H1 (cell line): Measurements from ENCODE around the gene MYOD1. TPM values are rescaled to one million over a fixed set of nuclear protein-coding genes. Genes with fewer than 3 reads are reported as not detected.

Experiments used
- CTCF ChIP-seq, 3 experiments: IDR thresholded peaks; 1 replicate in 2 of 3; 2 replicates in 1 of 3; pipeline versions ENCODE4 v1.5.1 to v1.6.1; 2011; ENCODE audit warnings: low read length in 3 of 3, mild to moderate bottlenecking in 3 of 3, inconsistent platforms in 2 of 3, low read depth in 1 of 3, moderate library complexity in 1 of 3; ENCODE audit not compliant: insufficient read depth in 1 of 3; ENCODE audit errors: control extremely low read depth in 1 of 3
- EZH2 ChIP-seq: fragments of 200-600 bp; sonication (generic); IDR thresholded peaks from 2 replicates; pipeline ENCODE4 v1.7.1; 2012; ENCODE audit warnings: low read depth, mild to moderate bottlenecking, moderate library complexity, low read length, inconsistent platforms; ENCODE audit not compliant: severe bottlenecking
- HDAC2 ChIP-seq, 2 experiments: fragments of 300-600 bp in 1 of 2; sonication (generic) in 1 of 2; IDR thresholded peaks; 2 replicates each; pipeline ENCODE4 v1.6.1; 2011 to 2012; ENCODE audit warnings: low read depth in 2 of 2, low read length in 2 of 2, mild to moderate bottlenecking in 2 of 2, moderate library complexity in 2 of 2, borderline replicate concordance in 1 of 2, inconsistent platforms in 1 of 2
- KDM1A ChIP-seq: fragments of 200-600, 300-600 bp; sonication (generic); IDR thresholded peaks from 2 replicates; pipeline ENCODE4 v1.7.1; 2016; ENCODE audit warnings: mild to moderate bottlenecking, low read length, borderline replicate concordance
- KDM4A ChIP-seq: IDR thresholded peaks from one replicate; pipeline ENCODE4 v1.7.1; 2012; ENCODE audit warnings: low read depth, mild to moderate bottlenecking, moderate library complexity, low read length, inconsistent platforms; ENCODE audit not compliant: severe bottlenecking
- PHF8 ChIP-seq: fragments of 200-600 bp; sonication (generic); conservative IDR thresholded peaks from 2 replicates; pipeline ENCODE4 v1.7.1; 2012; ENCODE audit warnings: low read depth, mild to moderate bottlenecking, inconsistent platforms, low read length, moderate library complexity
- RNF2 ChIP-seq: fragments of 200-900, 300-1000 bp; sonication (generic); IDR thresholded peaks from 2 replicates; pipeline ENCODE4 v1.7.1; 2016; ENCODE audit warnings: borderline replicate concordance, low read depth, mild to moderate bottlenecking, antibody characterized with exemption, low read length; ENCODE audit not compliant: poor library complexity, severe bottlenecking; ENCODE audit errors: missing control alignments
- TBP ChIP-seq: IDR thresholded peaks from 2 replicates; pipeline ENCODE4 v1.6.1; 2011; ENCODE audit warnings: low read depth, low read length, improper control_type of control experiment
- ZNF274 ChIP-seq: IDR thresholded peaks from 2 replicates; pipeline ENCODE4 v1.7.0; 2012; ENCODE audit warnings: low read length, borderline replicate concordance; ENCODE audit errors: extremely low read depth
- polyA plus RNA-seq, 7 experiments: library from polyadenylated mRNA; depleted of rRNA in 3 of 7; stranded (reverse) in 5 of 7; unstranded in 2 of 7; fragments of >200 nt in 5 of 7; fragments of 200-250 nt in 2 of 7; gene quantifications; 1 replicate in 5 of 7; 2 replicates in 1 of 7; 4 replicates in 1 of 7; pipeline versions ENCODE4 v1.2.1 to v1.2.3, GENCODE V29; 2011 to 2013; ENCODE audit warnings: missing spikeins in 2 of 7, mixed read lengths in 2 of 7
- total RNA-seq: library from RNA; stranded (reverse); fragmentation: NEBNext Ultra II Directional; extraction: Animal tissue kit (Norgen Biotek cat#: 25700); gene quantifications from 2 replicates; pipeline ENCODE4 v1.2.1, GENCODE V29; 2021

The MYOD1 gene
- total and polyA plus RNA-seq, 2 of the 8 experiments (the other 6 are each of a cell fraction or from before 2014, with no cell fraction given), result not detected

- 0 out of 4 replicates have a peak, but pooled peaks of 1 of the 2 experiments have one; percentile 37 for TF ChIP-seq HDAC2 (IDR thresholded peaks at IDR 0.05; ENCODE audit: borderline replicate concordance in 1 of 2, low read depth in 2 of 2, low read length in 2 of 2)
- TF ChIP-seq ZNF274, result no peak
- peak; percentile 56 for TF ChIP-seq RNF2
- TF ChIP-seq EZH2, result peak; percentile 65
- no peak for TF ChIP-seq PHF8
- 0 out of 2 replicates have a peak, but pooled peaks have one; percentile 27 for TF ChIP-seq KDM1A
- peak; percentile 69 for TF ChIP-seq KDM4A
- no peak for TF ChIP-seq TBP
- peak; percentile 46 to 78 (median 53) for TF ChIP-seq CTCF (IDR thresholded peaks at IDR 0.05; ENCODE audit: control extremely low read depth in 1 of 3, insufficient read depth in 1 of 3, low read depth in 1 of 3, low read length in 3 of 3)
- TF ChIP-seq, all 59 proteins: peak for 10
Measured at GRCh38 chr11:17719938-17720795, 796 bp downstream of the MYOD1 start (continued).
